ENCODE results near the gene ODAD2.

The ODAD2 gene

GRCh38 chr10:27826369-27826768 lies 172.5 kb downstream of the ODAD2 start:
- no peak for ATAC-seq (ENCODE audit: insufficient read depth, low read depth)
- Histone ChIP-seq H3K9me3 (ENCODE audit: insufficient read depth, low read length, severe bottlenecking) (no peaks in the 10 kb centered on the region), H3K9ac (ENCODE audit: low read depth, low read length) (no peak overlapping the region), H3K4me2 (ENCODE audit: insufficient read depth, low read length) (no peak overlapping the region), H3K27me3 (ENCODE audit: insufficient read depth, low read length, poor library complexity) (no peaks in the 10 kb centered on the region), H3K4me3 (ENCODE audit: low read depth in 1 of 2, low read length in 2 of 2) (no peak overlapping the region), H3K36me3 (ENCODE audit: insufficient read depth, low read length) (no peaks in the 10 kb centered on the region), H3K4me1 (ENCODE audit: insufficient read depth, low read length) (no peaks in the 10 kb centered on the region), H3K27ac (ENCODE audit: low read length) (no peak overlapping the region), H4K20me1 (ENCODE audit: insufficient read depth, low read length) (no peaks in the 10 kb centered on the region), H2AFZ (ENCODE audit: low read depth, low read length) (no peak overlapping the region), H3K79me2 (ENCODE audit: insufficient read depth, low read length) (no peaks in the 10 kb centered on the region)
- TF ChIP-seq EZH2 (IDR thresholded peaks at IDR 0.05; ENCODE audit: borderline replicate concordance, low read depth, low read length, severe bottlenecking) = no peak
- TF ChIP-seq, protein P1, sequence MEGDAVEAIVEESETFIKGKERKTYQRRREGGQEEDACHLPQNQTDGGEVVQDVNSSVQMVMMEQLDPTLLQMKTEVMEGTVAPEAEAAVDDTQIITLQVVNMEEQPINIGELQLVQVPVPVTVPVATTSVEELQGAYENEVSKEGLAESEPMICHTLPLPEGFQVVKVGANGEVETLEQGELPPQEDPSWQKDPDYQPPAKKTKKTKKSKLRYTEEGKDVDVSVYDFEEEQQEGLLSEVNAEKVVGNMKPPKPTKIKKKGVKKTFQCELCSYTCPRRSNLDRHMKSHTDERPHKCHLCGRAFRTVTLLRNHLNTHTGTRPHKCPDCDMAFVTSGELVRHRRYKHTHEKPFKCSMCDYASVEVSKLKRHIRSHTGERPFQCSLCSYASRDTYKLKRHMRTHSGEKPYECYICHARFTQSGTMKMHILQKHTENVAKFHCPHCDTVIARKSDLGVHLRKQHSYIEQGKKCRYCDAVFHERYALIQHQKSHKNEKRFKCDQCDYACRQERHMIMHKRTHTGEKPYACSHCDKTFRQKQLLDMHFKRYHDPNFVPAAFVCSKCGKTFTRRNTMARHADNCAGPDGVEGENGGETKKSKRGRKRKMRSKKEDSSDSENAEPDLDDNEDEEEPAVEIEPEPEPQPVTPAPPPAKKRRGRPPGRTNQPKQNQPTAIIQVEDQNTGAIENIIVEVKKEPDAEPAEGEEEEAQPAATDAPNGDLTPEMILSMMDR (IDR thresholded peaks at IDR 0.05; ENCODE audit: borderline replicate concordance, extremely low read depth, low read length, poor library complexity, severe bottlenecking) = no peak
- no peak for DNase-seq

DNA sequence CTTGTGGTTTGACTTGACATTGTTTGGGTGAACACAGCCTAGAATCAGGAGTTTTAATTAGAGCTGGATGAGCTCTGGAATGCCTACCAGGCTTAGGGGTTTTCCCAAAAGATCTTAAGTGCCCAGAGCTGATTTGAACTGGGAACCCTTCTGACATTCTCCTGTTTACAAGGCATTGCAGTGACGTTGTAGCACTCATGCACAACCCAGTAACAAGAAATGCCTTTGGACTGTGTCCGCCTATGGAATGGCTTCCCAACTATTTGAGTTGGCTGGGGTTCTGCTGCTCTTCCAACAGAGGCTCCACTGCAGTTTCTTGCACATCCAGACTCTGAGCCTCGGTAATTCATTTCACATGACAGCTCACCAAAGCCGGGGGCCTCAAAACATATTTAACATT lies 176.6 kb downstream of the ODAD2 start:
- no peak overlapping the region for H3K27ac ChIP-seq (ENCODE audit: low read length)
- no peaks in the 10 kb centered on the region for H3K36me3 ChIP-seq (ENCODE audit: insufficient read depth, low read length)
- H3K4me1 ChIP-seq (ENCODE audit: insufficient read depth, low read length) = no peaks in the 10 kb centered on the region
- ATAC-seq (ENCODE audit: insufficient read depth, low read depth) = no peak
- H3K27me3 ChIP-seq (ENCODE audit: insufficient read depth, low read length, poor library complexity) = no peaks in the 10 kb centered on the region
- H3K79me2 ChIP-seq (ENCODE audit: insufficient read depth, low read length) = no peaks in the 10 kb centered on the region
- H3K9me3 ChIP-seq (ENCODE audit: insufficient read depth, low read length, severe bottlenecking) = no peaks in the 10 kb centered on the region
- H3K4me3 ChIP-seq (ENCODE audit: low read depth in 1 of 2, low read length in 2 of 2) = no peak overlapping the region
- TF ChIP-seq EZH2 (IDR thresholded peaks at IDR 0.05; ENCODE audit: borderline replicate concordance, low read depth, low read length, severe bottlenecking) = no peak
- TF ChIP-seq, protein P1 (IDR thresholded peaks at IDR 0.05; ENCODE audit: borderline replicate concordance, extremely low read depth, low read length, poor library complexity, severe bottlenecking) = no peak
- no peak overlapping the region for H3K9ac ChIP-seq (ENCODE audit: low read depth, low read length)
- no peak overlapping the region for H3K4me2 ChIP-seq (ENCODE audit: insufficient read depth, low read length)
- H4K20me1 ChIP-seq (ENCODE audit: insufficient read depth, low read length) = no peaks in the 10 kb centered on the region
- no peak for DNase-seq
- no peak overlapping the region for H2AFZ ChIP-seq (ENCODE audit: low read depth, low read length)

DNA sequence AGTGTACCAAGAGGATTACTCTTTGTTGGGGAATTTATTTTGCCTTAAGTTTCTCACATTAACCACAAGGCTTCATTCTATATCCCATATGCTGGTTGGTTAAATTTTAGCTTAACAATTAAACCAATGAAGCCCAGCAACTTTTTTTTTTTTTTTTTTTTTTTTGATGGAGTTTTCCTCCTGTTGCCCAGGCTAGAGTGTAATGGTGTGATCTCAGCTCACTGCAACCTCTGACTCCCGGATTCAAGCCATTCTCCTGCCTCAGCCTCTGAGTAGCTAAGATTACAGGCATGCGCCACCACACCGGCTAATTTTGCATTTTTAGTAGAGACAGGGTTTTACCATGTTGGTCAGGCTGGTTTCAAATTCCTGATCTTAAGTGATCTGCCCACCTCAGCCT lies 178.2 kb downstream of the ODAD2 start:
- no peak overlapping the region for H3K4me2 ChIP-seq (ENCODE audit: insufficient read depth, low read length)
- no peaks in the 10 kb centered on the region for H3K36me3 ChIP-seq (ENCODE audit: insufficient read depth, low read length)
- TF ChIP-seq EZH2 (IDR thresholded peaks at IDR 0.05; ENCODE audit: borderline replicate concordance, low read depth, low read length, severe bottlenecking) = no peak
- TF ChIP-seq, protein P1 (IDR thresholded peaks at IDR 0.05; ENCODE audit: borderline replicate concordance, extremely low read depth, low read length, poor library complexity, severe bottlenecking) = no peak
- no peak overlapping the region for H3K27ac ChIP-seq (ENCODE audit: low read length)
- ATAC-seq (ENCODE audit: insufficient read depth, low read depth) (no peak), DNase-seq (no peak)
- no peaks in the 10 kb centered on the region for H3K79me2 ChIP-seq (ENCODE audit: insufficient read depth, low read length)
- no peak overlapping the region for H3K4me3 ChIP-seq (ENCODE audit: low read depth in 1 of 2, low read length in 2 of 2)
- H3K9ac ChIP-seq (ENCODE audit: low read depth, low read length) = no peak overlapping the region
- H3K9me3 ChIP-seq (ENCODE audit: insufficient read depth, low read length, severe bottlenecking) = no peaks in the 10 kb centered on the region
- H3K27me3 ChIP-seq (ENCODE audit: insufficient read depth, low read length, poor library complexity) = no peaks in the 10 kb centered on the region
- no peaks in the 10 kb centered on the region for H3K4me1 ChIP-seq (ENCODE audit: insufficient read depth, low read length)
- H4K20me1 ChIP-seq (ENCODE audit: insufficient read depth, low read length) = no peaks in the 10 kb centered on the region
- H2AFZ ChIP-seq (ENCODE audit: low read depth, low read length) = no peak overlapping the region

All from DND-41 (cell line).